Sigmoid colon (tissue), 7 donors: ENCODE measurements around the gene IL24. TPM values are rescaled to one million over a fixed set of nuclear protein-coding genes. Genes with fewer than 3 reads are reported as not detected.

Source experiments
- DNase-seq: peaks from one replicate; pipeline ENCODE4 v3.0.0-alpha.2; 2019
- H3K27ac ChIP-seq, 4 donors: fragments of 200-600 bp; sonication (generic); one replicate each; pipeline ENCODE4 v1.5.1; 2016 to 2019; ENCODE audit warnings: mild to moderate bottlenecking in 1 of 4
- H3K27me3 ChIP-seq, 3 donors: fragments of 200-600 bp; sonication (generic); one replicate each; pipeline ENCODE4 v1.5.1; 2019; ENCODE audit warnings: mild to moderate bottlenecking in 1 of 3
- H3K36me3 ChIP-seq, 4 donors: fragments of 200-600 bp; sonication (generic); one replicate each; pipeline ENCODE4 v1.5.1; 2016 to 2019
- H3K4me1 ChIP-seq, 4 donors: fragments of 200-600 bp; sonication (generic); one replicate each; pipeline ENCODE4 v1.5.1; 2017 to 2019
- H3K4me3 ChIP-seq, 4 donors: fragments of 200-600 bp; sonication (generic); one replicate each; pipeline ENCODE4 v1.5.1; 2017 to 2019; ENCODE audit warnings: mild to moderate bottlenecking in 2 of 4, moderate library complexity in 1 of 4
- H3K9me3 ChIP-seq, 4 donors: fragments of 200-600 bp in 3 of 4; sonication (generic) in 3 of 4; one replicate each; pipeline versions ENCODE4 v1.5.1 to v1.6.1; 2013 to 2019
- EP300 ChIP-seq, 4 donors: sonication (generic); formaldehyde crosslinking; IDR thresholded peaks; one replicate each; pipeline ENCODE4 v1.6.1; 2017; ENCODE audit warnings: antibody characterized with exemption in 4 of 4
- POLR2A ChIP-seq, 2 donors: fragments of 450-650 bp; IDR thresholded peaks; one replicate each; pipeline ENCODE4 v1.6.1; 2016; ENCODE audit warnings: antibody characterized with exemption in 2 of 2, mild to moderate bottlenecking in 2 of 2, moderate library complexity in 2 of 2
- POLR2AphosphoS5 ChIP-seq, 4 donors: sonication (generic); formaldehyde crosslinking; IDR thresholded peaks; one replicate each; pipeline ENCODE4 v1.6.1; 2017; ENCODE audit warnings: antibody characterized with exemption in 4 of 4
- WGBS, 2 donors: extraction: QIAGEN DNeasy Blood & Tissue Kit; methylation state at CpG; one replicate each; pipeline ENCODE4 v1.1.7; 2013; 5-methylcytosine and 5-hydroxymethylcytosine counted together
- intact Hi-C: fragments of 100-400 bp; cut with DNase I; formaldehyde crosslinking; loops from one replicate; pipeline ENCODE4 v1.15.1; 2023
- polyA plus RNA-seq, 3 donors: library from polyadenylated mRNA; stranded (reverse); fragments of 200-250 nt; gene quantifications; one replicate each; pipeline ENCODE4 v1.2.3, GENCODE V29; 2013
- total RNA-seq, 4 donors: library from RNA; depleted of rRNA; stranded (reverse); fragments of >200 nt; gene quantifications; one replicate each; pipeline ENCODE4 v1.1.0, GENCODE V29; 2016
- TF ChIP-seq, protein P1 (sequence below), 4 experiments: fragments of 450-650 bp in 3 of 4; fragments of 200-600 bp in 1 of 4; IDR thresholded peaks; one replicate each; pipeline ENCODE4 v1.5.1; 2016 to 2019; ENCODE audit warnings: antibody characterized with exemption in 4 of 4, mild to moderate bottlenecking in 3 of 4, moderate library complexity in 2 of 4
- donor health status: healthy with polysubstance abuse.
- donor health status: Bipolar disorder and iron deficiency.
- donor health status: healthy.

Gene IL24
- total and polyA plus RNA-seq, 7 donors, result 0.36 to 0.46 TPM; not detected in 5

DNA sequence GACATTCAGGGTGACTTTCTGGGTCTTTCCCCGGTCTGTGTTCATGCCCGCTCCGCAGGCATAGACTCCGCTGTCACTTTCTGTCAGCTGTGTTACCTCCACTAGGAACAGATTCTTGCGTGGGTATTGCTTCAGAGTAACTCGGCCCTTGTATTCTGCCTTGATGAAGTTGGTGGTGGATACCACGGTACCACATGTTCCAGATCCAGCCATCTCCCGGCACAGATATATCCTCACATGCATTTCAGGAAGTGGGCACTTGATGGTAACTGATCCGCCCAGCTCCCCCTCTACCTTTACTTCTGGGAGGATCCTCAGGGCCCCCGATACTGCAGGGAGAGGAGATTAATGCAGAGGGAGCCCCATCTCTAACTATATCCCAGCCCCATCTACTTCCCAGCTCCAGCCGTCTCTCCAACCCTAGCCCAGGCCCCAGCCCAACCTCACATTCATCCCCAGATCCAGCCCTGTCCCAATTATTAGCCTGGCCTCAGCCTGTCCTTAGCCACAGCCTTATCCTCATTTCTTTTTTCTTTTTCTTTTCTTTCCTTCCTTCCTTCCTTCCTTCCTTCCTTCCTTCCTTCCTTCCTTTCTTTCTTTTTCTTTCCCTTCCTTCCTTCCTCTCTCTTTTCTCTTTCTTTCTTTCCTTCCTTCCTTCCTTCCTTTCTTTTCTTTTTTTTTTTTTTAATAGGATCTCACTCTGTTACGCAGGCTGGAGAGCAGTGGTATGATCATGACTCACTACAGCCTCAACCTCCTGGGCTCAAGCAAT is 16.7 kb downstream of the IL24 start:
- DNase-seq, result no peak
- TF ChIP-seq POLR2AphosphoS5 (IDR thresholded peaks at IDR 0.05) (no peak), EP300 (IDR thresholded peaks at IDR 0.05) (no peak), POLR2A (IDR thresholded peaks at IDR 0.05) (no peak)
- TF ChIP-seq, protein P1, sequence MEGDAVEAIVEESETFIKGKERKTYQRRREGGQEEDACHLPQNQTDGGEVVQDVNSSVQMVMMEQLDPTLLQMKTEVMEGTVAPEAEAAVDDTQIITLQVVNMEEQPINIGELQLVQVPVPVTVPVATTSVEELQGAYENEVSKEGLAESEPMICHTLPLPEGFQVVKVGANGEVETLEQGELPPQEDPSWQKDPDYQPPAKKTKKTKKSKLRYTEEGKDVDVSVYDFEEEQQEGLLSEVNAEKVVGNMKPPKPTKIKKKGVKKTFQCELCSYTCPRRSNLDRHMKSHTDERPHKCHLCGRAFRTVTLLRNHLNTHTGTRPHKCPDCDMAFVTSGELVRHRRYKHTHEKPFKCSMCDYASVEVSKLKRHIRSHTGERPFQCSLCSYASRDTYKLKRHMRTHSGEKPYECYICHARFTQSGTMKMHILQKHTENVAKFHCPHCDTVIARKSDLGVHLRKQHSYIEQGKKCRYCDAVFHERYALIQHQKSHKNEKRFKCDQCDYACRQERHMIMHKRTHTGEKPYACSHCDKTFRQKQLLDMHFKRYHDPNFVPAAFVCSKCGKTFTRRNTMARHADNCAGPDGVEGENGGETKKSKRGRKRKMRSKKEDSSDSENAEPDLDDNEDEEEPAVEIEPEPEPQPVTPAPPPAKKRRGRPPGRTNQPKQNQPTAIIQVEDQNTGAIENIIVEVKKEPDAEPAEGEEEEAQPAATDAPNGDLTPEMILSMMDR (IDR thresholded peaks at IDR 0.05), result no peak
- no peaks in the 10 kb centered on the region for H3K36me3 ChIP-seq
- H3K9me3 ChIP-seq, result no peaks in the 10 kb centered on the region
- intact Hi-C loops, result loop anchor here (1.0 to 10.0 kb wide), 3 partner anchors 187 to 419 kb away; no protein-coding TSS in a partner anchor
- no peak overlapping the region for H3K27ac ChIP-seq
- peaks cover 0 to 18% (median 14%) of the 10 kb centered on the region in 3 donors for H3K27me3 ChIP-seq
- WGBS, 2 donors, result 84 to 90% methylated on average over 12 of the region's 12 CpGs
- H3K4me3 ChIP-seq, result no peak overlapping the region
- H3K4me1 ChIP-seq, result peaks cover 0 to 18% (median 13%) of the 10 kb centered on the region in 4 donors

DNA sequence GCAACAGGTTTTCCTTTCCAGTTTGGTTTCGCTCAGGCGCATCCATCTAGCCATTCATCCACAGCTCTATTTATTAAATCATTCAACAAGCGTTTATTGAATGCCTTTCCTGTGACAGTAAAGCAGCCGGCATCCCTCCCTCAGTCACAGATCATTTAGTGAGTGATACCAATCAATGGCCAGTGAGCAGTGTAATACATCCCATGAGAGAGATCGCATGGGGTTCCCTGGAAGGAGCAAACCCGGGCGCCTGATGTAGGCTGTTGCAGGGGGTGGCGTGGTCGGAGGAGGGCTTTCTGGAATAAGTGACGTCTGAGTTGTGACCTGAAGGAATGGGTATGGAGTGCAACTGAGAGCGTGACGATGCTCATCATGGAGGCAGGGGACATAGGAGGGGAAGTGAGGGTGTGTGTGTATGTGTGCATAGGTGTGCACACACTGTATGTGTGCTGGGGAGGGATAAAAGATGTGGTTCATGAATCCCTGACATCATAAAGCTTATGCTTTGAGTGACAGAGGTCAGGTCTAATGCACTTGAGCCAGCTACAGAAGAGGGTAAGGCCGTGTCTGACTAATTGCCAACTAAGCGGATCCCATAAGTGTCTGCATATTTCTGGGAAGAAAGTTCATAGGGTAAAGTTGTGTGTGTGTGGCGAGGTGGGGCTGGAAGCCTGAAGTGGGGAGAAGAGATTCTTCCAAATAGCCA is 17.9 kb downstream of the IL24 start:
- intact Hi-C loops, result loop anchor here (10.0 kb wide), 1 partner anchor 420 kb away; no protein-coding TSS in a partner anchor

DNA sequence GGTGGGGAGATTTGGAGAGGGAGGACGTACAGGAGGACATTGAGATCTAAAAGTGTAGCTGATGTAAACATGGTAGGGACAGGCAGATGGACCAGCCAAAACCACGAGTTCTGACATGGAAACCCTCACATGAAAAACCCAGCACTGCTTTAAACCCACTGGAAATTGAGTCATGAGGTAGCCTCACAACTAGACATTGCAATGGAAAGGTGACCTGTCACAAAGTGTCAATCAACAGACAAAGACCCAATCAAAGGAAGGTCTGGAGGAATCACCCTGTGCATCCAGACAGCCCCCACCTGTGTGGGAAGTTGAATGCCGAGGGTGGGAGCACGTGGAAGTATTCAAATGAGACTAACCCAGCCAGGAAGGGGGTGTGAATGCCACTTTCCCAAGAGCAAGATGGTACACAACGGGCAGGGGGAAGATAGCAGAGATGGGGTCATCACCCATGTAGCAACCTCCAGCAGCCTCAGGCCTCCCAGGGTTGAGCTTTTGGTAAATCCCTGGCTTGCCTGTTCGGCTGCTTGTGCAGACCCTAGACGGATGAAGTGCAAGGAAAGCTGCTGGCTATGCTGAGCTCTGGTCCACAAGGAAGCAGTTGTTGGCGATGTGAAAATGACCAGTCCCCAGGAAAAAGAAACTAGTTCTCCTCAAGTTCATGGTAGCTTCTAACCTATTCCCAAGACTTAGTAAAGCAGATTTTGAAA is 18.9 kb downstream of the IL24 start:
- TF ChIP-seq, protein P1 (IDR thresholded peaks at IDR 0.05), result no peak
- TF ChIP-seq POLR2AphosphoS5 (IDR thresholded peaks at IDR 0.05) (no peak), POLR2A (IDR thresholded peaks at IDR 0.05) (no peak), EP300 (IDR thresholded peaks at IDR 0.05) (no peak)
- WGBS, 2 donors, result 71 to 89% methylated on average over 8 of the region's 8 CpGs
- no peaks in the 10 kb centered on the region for H3K9me3 ChIP-seq
- intact Hi-C loops, result loop anchor here (10.0 kb wide), 1 partner anchor 421 kb away; no protein-coding TSS in a partner anchor
- no peak overlapping the region for H3K27ac ChIP-seq
- H3K4me1 ChIP-seq, result peaks cover 0 to 5% (median 2%) of the 10 kb centered on the region in 4 donors
- DNase-seq, result no peak
- peaks cover 0 to 5% (median 0%) of the 10 kb centered on the region in 3 donors for H3K27me3 ChIP-seq
- H3K36me3 ChIP-seq, result no peaks in the 10 kb centered on the region
- no peak overlapping the region for H3K4me3 ChIP-seq

More for the DNA sequence above, 17.9 kb downstream of the IL24 start:
- peaks cover 0 to 5% (median 4%) of the 10 kb centered on the region in 3 donors for H3K27me3 ChIP-seq
- 86 to 91% methylated on average over 15 of the region's 15 CpGs for WGBS, 2 donors
- no peak overlapping the region for H3K4me3 ChIP-seq
- no peak for DNase-seq
- no peaks in the 10 kb centered on the region for H3K36me3 ChIP-seq
- H3K4me1 ChIP-seq, result peaks cover 0 to 5% (median 2%) of the 10 kb centered on the region in 4 donors
- no peak overlapping the region for H3K27ac ChIP-seq
- no peaks in the 10 kb centered on the region for H3K9me3 ChIP-seq
- TF ChIP-seq POLR2A (IDR thresholded peaks at IDR 0.05), result no peak
- TF ChIP-seq POLR2AphosphoS5 (IDR thresholded peaks at IDR 0.05), result no peak
- TF ChIP-seq, protein P1 (IDR thresholded peaks at IDR 0.05), result no peak
- no peak for TF ChIP-seq EP300 (IDR thresholded peaks at IDR 0.05)

DNA sequence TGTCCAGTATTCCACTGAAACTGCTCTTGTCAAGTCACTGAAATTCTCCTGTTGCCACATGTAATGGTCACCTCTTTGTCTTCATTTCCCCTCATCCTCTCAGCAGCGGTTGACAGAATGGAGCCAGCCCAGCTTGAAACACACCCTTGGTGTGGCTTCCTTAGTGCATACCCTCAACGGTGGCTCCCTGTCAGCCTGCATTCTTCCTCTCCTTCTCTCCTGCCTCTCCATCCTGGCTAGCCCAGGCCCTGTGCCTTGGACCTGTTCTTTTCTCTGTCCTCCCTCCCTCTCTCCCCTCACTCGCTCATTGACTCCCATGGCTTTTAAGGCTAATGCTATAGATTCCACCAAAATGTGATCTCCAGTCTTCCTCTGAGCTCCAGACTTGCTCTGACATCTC is 20.8 kb downstream of the IL24 start:
- intact Hi-C loops, result loop anchor here (10.0 kb wide), 1 partner anchor 423 kb away; no protein-coding TSS in a partner anchor
- Histone ChIP-seq H3K4me1 (no peaks in the 10 kb centered on the region), H3K9me3 (no peaks in the 10 kb centered on the region), H3K4me3 (no peak overlapping the region), H3K27me3 (peaks cover 0 to 5% (median 0%) of the 10 kb centered on the region in 3 donors), H3K27ac (no peak overlapping the region), H3K36me3 (no peaks in the 10 kb centered on the region)
- TF ChIP-seq EP300 (IDR thresholded peaks at IDR 0.05) (no peak), POLR2A (IDR thresholded peaks at IDR 0.05) (no peak), POLR2AphosphoS5 (IDR thresholded peaks at IDR 0.05) (no peak)
- TF ChIP-seq, protein P1 (IDR thresholded peaks at IDR 0.05), result no peak
- 59 to 83% methylated on average over 3 of the region's 3 CpGs for WGBS, 2 donors
- no peak for DNase-seq
